ENCODE data around the gene PES1.
A peak's percentile ranks its signal among the peaks of the same experiment; 100 is the strongest.
"Not testable (repeated sequence)": the region's sequence is repeated elsewhere in the genome, so short reads cannot be mapped to it uniquely, and the experiment has no call there.

The PES1 gene

DNA sequence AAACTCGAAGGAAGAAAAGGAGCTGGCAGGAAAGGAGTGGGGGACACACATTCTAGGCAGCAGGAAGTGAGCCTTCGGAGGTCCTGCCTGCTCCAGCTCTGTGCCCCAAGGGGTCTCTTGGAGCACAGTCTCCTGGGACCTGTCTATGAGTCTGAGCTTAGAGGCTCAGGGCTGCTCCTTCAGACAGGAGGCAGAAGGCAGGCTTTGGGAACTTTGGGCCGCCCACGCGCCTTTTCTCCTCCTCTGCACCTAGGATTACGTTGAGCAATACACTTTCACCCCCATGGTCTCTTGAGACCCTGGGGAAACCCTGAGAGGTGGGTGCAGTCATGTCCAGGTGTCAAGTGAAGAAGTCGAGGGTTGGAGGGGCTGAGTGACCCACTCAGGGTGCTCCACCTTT lies 16.2 kb upstream of the PES1 start:
- DNase-seq, result no peak

DNA sequence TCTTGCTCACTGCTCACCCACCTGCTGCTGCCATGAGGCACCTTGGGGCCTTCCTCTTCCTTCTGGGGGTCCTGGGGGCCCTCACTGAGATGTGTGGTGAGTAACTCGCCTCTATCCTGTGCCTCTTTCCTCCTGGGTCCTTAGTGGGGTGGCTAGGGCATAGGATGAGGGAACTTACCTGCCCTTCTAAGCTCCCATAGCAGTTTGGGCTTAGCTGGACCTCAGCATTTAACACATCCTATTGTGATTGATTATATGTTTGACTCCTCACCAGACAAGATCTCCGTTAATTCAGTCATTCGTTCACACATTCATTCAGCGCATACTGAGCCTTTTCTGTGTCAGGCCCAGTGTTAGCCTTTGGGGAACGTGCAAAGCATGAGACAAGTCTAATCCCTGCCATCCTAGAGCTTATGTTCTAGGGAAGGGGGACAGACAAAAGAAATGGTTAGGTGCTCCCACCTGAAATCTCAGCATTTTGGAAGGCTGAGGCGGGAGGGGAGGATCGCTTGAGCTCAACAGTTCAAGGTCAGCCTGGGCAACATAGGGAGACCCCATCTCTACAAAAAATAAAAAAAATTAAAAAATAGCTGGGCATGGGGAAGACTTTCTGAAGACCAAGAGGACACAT lies 15.7 kb upstream of the PES1 start:
- DNase-seq, result no peak

DNA sequence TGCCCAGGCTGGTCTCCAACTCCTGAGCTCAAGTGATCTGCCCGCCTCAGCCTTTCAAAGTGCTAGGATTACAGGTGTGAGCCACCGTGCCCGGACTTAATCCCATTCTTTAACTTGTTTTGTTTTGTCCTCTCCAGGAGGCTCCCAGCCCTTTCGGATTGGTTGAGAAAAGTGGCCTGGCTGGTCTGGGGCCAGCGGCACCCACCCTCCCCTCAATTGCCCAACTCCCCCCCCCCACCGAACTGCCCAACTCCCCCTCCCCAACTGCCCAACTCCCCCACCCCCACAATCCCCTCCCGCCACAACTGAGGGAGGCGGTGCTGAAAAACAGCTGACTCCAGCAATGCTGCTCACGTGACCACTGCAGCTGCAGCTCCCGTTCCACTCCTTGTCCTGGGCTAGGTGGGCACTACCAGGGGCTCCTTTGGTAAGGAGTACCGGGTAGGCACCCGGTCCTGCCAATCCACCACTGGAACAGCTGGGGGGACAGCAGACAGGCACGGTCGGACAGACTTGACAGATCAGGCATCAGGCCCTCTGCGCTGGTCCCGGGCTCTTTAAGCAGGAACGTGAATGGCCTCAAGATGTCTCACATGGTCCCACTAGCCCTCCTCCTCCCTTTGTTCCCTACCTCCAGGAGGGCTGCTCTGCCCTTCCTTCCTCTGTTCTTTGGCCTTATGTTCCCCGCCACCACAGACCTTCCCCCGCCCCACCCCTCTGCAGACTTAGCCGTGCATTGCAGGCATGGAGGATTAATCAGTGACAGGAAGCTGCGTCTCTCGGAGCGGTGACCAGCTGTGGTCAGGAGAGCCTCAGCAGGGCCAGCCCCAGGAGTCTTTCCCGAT lies 15.0 kb upstream of the PES1 start, which contains the start of gene TCN2:
TSS of gene TCN2 (plus strand) at position 720 of the 845 bp plus-strand sequence. CDS start 158 bp downstream, outside the sequence.
- DNase-seq, result peak; percentile 24

DNA sequence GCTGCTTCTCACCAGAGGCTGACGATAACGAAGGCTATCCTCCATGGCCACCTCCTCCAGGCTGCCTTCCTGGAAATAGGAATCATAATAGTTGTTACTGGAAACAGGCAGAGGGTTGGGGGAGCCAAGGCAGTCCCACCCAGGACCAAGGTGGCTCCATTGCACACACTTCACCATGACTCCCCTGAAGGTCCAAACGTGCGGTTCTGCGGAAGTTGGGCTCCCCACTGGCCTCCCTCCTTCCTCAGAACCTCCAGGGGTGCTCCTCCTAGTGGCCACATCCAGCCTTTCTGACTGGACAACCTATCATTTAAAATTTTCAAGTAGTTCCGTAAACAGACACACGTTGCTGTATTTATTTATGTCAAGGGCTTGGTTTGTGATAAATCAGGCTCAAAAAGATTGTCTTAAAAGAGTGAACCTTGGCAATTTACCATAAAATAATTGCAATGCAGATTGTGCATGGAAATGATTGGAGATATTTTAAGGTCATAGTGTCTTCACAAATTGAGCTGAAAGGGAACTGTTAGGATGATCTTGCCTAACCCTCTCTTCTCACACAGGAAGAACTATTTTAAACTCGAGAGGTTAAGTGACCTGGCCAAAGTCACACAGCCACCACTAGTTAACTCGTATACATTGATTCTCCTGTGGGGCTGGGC lies 13.9 kb upstream of the PES1 start:
- peak; percentile 45 for DNase-seq

- DNase-seq, result no peak
These were observed 13.0 kb upstream of the PES1 start for GRCh38 chr22:30604723-30605122.

GRCh38 chr22:30603801-30604200 lies 12.1 kb upstream of the PES1 start:
- no peak for DNase-seq

DNA sequence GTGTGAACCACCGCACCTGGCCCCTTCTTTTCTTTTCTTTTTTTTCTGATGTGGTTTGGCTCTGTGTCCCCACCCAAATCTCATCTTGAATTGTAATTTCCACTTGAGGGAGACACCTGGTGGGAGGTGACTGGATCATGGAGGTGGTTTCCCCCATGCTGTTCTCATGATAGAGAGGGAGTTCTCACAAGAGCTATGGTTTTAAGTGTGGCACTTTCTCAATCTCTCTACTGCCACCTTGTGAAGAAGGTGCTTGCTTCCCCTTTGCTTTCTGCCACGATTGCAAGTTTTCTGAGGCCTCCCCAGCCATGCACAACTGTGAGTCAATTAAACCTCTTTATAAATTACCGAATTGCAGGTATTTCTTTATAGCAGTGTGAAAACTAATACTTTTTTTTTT lies 10.3 kb upstream of the PES1 start:
- no peak for DNase-seq

DNA sequence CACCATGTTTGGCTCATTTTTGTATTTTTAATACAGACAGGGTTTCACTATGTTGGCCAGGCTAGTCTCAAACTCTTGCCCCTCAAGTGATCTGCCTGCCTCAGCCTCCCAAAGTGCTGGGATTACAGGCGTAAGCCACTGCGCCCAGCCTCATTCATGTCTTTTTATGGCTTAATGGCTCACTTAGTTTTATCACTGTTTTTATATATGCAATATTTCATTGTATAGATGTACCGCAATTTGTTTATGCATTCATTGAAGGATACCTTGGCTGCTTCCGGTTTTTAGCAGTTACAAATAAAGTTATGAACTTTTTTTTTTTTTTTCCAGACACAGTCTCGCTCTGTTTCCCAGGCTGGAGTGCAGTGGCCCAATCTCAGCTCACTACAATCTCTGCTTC lies 9.8 kb upstream of the PES1 start:
- no peak for DNase-seq

DNA sequence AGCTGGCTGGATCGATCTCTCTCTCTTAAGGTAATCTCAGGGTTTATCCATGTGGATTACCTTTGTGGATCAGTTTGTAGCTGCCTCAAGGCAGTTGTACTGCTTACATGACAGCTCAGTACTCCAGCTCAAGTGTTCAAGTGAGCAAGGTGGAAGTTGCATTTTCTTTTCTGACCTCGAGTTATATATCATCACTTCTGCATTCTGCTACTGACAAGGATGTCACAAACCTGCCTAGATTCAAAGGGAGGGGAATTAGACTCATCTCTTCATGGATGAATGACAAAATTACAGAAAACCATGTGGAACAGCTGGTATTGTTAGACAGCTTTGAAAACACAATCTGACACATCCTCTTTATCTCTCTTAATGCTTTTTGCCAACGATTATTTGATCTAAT lies 9.2 kb upstream of the PES1 start:
- DNase-seq, result no peak

DNA sequence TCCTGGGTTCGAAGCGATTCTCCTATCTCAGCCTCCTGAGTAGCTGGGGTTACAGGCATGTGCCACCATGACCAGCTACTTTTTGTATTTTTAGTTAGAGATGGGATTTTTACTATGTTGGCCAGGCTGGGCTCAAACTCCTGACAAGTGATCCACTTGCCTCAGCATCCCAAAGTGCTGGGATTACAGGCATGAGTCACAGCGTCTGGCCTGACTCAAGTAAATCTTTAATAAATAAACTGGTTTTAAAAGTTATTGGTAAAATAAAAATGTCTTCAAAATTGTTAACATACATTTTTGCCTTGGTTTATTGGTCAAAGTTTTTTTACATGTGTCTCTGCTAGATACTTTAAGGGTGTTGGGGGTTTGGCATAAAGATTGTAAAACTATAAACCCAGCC lies 7.3 kb upstream of the PES1 start:
- DNase-seq, result no peak

DNA sequence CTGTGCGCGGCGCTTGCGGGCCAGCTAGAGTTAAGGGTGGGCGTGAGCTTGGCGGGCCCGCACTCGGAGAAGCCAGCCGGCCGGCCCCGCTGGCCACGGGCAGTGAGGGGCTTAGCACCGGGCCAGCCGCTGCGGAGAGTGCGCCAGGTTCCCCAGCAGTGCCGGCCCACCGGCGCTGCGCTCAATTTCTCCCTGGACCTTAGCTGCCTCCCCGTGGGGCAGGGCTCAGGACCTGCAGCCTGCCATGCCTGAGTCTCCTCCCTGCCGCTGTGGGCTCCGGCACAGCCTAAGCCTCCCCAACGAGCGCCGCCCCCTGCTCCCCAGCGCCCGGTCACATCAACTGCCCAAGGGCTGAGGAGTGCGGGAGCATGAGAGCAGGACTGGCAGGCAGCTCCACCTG lies 5.2 kb upstream of the PES1 start:
- no peak for DNase-seq

DNA sequence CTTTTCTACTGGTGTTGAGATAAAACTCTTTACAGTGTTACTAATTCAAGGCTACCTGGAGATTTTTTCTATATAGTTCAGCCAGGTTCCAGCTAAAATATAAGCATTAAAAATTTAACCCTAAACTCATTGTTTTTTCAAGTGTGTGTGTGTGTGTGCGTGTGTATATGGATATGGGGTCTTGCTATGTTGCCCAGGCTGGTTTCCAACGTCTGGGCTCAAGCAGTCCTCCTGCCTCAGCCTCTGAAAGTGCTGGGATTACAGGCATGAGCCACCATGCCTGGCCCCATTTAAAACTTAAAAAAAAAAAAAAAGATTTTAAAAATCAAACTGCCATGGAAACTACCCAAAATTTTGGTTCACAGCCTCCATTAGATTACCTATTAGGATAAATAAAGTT lies 4.5 kb upstream of the PES1 start:
- no peak for DNase-seq

DNA sequence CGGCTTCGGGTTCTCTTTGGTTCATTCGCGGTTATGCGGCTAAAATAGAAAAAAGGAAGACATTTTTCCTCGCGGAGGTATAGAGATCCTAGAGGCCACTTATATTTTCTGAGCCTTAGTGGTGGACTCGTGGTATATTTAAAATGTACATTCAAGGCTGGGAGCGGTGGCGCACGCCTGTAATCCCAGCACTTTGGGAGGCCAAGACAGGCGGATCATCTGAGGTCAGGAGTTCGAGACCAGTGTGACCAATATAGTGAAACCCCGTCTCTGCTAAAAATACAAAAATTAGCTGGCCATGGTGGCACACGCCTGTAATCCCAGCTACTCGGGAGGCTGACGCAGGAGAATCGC lies 627 bp upstream of the PES1 start:
- DNase-seq, result not testable (repeated sequence)

DNA sequence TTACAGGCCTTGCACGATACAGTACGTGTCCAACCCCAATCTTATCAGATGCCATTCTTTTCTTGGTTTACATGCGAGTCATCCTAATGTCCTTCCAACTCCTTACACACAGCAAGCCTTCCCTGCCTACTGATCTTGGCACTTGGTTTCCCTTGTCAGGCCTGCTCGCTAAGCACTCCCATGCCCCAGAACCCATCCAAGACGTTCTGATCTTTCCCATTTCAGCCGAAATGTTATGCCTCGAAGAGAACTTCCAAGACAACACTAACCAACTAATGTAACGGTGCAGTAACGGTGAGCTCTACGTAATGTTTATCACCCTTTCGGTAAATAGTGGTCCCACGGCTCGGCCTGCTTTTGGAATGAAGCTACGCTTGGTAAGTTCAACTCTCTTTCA lies 521 bp downstream of the PES1 start:
- no peak for DNase-seq

GRCh38 chr22:30586414-30586813 lies 5.3 kb downstream of the PES1 start:
- DNase-seq, result no peak

DNA sequence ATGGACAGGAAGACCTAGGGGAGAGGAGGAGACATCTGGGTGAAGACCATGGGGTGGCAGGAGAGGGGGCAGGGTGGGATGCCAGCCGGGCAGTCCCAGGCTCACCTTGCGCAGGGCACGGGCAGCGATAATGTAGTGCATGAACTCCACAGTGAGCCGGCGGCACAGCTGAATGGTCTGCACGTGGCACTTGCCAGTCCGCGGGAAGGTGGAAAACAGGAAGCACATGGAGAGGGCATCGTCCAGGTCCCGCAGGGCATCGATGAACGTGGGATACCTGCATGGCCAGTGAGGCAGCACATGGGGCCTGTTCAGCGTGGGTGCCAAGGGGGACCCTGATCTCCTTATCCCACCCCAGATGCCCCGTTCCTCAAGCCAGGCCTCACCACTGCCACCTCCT lies 7.3 kb downstream of the PES1 start:
- no peak for DNase-seq

DNA sequence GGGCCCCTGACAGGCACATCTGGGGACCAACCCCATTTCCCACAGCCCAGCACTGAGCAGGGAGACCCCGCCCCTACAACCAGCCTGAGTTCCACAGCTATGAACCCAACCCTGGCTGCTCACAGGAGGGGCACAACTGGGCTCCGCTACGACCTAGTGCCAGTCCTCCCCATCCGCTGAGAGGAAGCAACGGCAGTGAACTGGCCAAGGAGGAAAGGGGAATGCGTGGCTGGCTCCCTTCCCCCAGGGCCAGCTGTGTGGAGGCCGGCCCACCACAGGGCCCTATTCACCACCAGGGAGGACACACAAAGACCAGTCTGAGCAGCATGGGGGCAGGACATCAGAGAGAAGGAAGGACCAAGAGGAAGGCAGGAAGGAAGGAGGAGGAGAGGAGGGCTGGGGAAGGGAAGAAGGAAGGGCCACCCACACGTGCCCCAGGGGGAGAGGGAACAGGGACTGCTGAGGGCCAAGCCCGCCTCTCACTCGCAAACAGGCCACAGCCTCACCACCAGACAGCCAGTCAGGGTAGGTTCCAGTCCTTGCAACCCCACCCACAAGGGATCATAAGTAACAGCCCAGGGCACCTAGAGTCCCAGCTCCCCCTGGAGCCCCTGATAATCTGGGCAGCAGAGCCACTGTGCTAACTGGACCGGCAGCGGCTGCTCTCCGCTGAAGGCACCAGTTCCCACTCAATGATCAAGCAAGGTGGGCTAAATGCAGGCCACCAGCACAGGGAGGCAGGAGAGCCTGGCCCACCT lies 8.7 kb downstream of the PES1 start:
- DNase-seq, result no peak

DNA sequence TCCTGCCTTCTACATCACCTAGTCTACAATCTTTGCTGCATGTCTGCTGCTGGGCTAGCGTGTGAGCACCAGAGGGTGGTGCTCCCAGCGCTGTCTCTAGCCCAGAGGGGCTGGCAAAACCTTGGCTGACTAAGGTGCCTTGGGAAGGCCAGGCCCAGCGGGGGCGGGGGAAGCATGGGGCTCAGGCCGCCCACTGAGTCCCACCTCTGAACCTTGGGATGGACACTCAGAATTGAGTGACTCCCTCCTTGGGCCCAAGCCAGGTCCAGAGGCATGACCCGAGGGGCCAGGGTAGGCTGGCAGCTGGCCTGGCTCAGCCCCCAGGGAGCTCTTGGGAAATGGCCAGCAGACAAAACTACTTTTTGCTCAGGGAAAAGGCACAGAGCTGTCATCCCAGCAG lies 9.7 kb downstream of the PES1 start:
- no peak for DNase-seq

- no peak for DNase-seq
These were observed 10.8 kb downstream of the PES1 start for GRCh38 chr22:30580896-30581295.

DNA sequence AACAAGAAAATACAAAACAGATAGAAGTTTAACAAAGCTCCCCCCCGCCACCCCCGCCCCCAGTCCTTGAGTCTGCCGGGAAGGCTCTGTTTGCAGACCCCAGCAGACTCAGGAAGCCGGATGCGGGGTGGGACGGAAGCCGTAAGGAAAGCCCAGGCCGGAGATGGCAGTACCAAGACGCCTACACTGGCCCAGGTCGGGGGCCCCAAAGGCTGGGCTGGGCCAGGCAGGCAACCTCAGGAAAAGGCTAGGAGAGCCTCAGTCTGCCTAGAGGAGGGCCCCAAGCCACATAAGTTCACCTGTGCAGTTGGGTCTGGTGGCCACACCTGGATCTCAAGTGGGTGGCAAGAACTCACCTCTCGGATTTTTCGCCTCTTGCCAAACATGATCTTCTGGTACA lies 13.2 kb downstream of the PES1 start:
- no peak for DNase-seq

DNA sequence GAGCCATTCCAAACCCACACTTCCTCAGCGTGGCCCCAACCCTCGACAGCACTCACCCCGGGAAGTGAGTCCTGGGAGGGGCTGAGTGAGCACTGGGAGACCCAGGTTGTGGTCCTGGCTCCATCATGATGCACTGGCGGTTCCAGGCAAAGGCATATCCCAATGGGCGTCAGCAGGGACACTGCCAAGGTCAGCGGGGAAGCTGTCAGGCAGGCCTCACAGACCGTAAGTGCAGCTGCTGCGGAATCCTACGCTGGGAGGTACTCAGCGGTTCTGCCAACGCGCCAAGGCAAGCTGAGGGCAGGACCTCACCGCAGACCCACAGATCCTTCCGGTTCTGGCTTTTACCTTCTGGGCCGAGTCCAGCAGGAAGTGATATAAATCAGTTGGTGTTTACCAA lies 15.9 kb downstream of the PES1 start:
- no peak for DNase-seq

DNA sequence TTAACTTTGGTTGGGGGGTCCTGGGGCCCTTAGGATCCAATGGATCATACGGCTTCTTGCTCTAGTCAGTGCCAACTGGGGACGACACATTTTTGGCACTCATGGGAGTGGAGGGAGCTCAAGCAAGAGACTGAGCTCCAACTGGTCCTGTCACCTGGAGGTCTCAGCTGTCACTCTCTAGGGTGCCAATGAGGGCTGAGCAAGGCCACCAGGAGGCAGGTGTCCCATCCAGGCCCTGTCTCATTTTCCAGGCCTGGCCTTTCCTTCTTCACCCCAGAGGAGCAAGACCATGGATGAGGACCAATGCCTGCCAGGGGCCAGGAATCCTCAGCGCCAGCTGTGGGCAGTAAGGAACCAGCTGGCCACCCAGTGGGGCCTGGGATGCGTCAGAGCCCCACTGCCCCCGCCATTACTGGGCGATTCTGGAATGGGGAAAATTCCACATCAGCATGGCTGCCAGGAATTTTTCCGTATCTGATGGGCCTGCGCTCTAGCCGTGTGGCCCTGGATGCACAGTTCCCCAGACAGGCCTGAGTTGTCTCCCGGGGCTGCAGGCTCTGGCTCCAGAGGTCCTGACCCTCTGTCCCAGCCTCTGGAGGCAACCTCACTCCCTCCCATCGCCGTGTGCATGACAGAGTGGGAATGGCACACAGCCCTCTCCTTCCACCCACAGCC lies 16.6 kb downstream of the PES1 start:
- no peak for DNase-seq

Measured in stimulated activated naive CD4-positive, alpha-beta T cell treated with Interleukin-2 at 50 U/mL for 16 hours (primary cell).